Fibroblast of lung (primary cell): ENCODE results near the gene PRKCQ. TPM values are rescaled to one million over a fixed set of nuclear protein-coding genes. Genes with fewer than 3 reads are reported as not detected.
A peak's percentile ranks its signal among the peaks of the same experiment; 100 is the strongest.

Experiments used
- DNase-seq, 2 donors: peaks; one replicate each; pipeline versions ENCODE4 v3.0.0 to v3.0.0-alpha.2; 2010; ENCODE audit warnings: low read depth in 2 of 2
- H2AFZ ChIP-seq: 2 replicates; pipeline ENCODE4 v1.5.1; 2012; ENCODE audit warnings: low read length, control low read depth, inconsistent platforms
- H3K27ac ChIP-seq: 2 replicates; pipeline ENCODE4 v1.5.1; 2011; ENCODE audit warnings: low read length, control low read depth; ENCODE audit not compliant: insufficient read depth
- H3K27me3 ChIP-seq: 2 replicates; pipeline ENCODE4 v1.5.1; 2011; ENCODE audit warnings: mild to moderate bottlenecking, low read length; ENCODE audit not compliant: control insufficient read depth, insufficient read depth
- H3K36me3 ChIP-seq: 2 replicates; pipeline ENCODE4 v1.5.1; 2011; ENCODE audit warnings: low read length; ENCODE audit not compliant: control insufficient read depth, insufficient read depth
- H3K4me1 ChIP-seq: 2 replicates; pipeline ENCODE4 v1.5.1; 2011; ENCODE audit warnings: low read length; ENCODE audit not compliant: control insufficient read depth, insufficient read depth; ENCODE audit errors: extremely low read depth
- H3K4me2 ChIP-seq: 2 replicates; pipeline ENCODE4 v1.5.1; 2011; ENCODE audit warnings: low read length, control low read depth; ENCODE audit not compliant: insufficient read depth; ENCODE audit errors: extremely low read depth
- H3K4me3 ChIP-seq, 4 experiments: fragments of 200-600 bp in 1 of 4; sonication (generic) in 1 of 4; replicated peaks in 1 of 4; 2 replicates each; pipeline ENCODE4 v1.5.1; 2011 to 2016; ENCODE audit warnings: low read length in 4 of 4, low read depth in 3 of 4, mild to moderate bottlenecking in 3 of 4, control low read depth in 2 of 4, inconsistent platforms in 1 of 4, mixed read lengths in 1 of 4; ENCODE audit not compliant: insufficient read depth in 1 of 4; ENCODE audit errors: control extremely low read depth in 1 of 4
- H3K79me2 ChIP-seq: 2 replicates; pipeline ENCODE4 v1.5.1; 2012; ENCODE audit warnings: mild to moderate bottlenecking, low read length, inconsistent platforms; ENCODE audit not compliant: control insufficient read depth, insufficient read depth
- H3K9ac ChIP-seq: 2 replicates; pipeline ENCODE4 v1.5.1; 2011; ENCODE audit warnings: mild to moderate bottlenecking, low read length, control low read depth; ENCODE audit not compliant: insufficient read depth
- H3K9me3 ChIP-seq: 2 replicates; pipeline ENCODE4 v1.5.1; 2012; ENCODE audit warnings: low read depth, low read length; ENCODE audit not compliant: control insufficient read depth, insufficient read depth
- H4K20me1 ChIP-seq: 2 replicates; pipeline ENCODE4 v1.5.1; 2011; ENCODE audit warnings: low read length; ENCODE audit not compliant: control insufficient read depth, insufficient read depth; ENCODE audit errors: extremely low read depth
- CTCF ChIP-seq, 2 donors: IDR thresholded peaks in 1 of 2; conservative IDR thresholded peaks in 1 of 2; 1 replicate in 1 of 2; 2 replicates in 1 of 2; pipeline ENCODE4 v1.5.1; 2011 to 2012; ENCODE audit warnings: low read length in 2 of 2, control low read depth in 1 of 2, inconsistent platforms in 1 of 2, low read depth in 1 of 2, mild to moderate bottlenecking in 1 of 2
- EZH2 ChIP-seq: IDR thresholded peaks from 2 replicates; pipeline ENCODE4 v1.5.1; 2012; ENCODE audit warnings: low read length, control low read depth, mild to moderate bottlenecking; ENCODE audit errors: missing control alignments
- polyA plus RNA-seq, 2 donors: library from polyadenylated mRNA; depleted of rRNA in 1 of 2; stranded (reverse) in 1 of 2; unstranded in 1 of 2; fragments of >200 nt; gene quantifications; 2 replicates each; pipeline ENCODE4 v1.2.1, GENCODE V29; 2011 to 2012; ENCODE audit warnings: missing spikeins in 1 of 2
- total RNA-seq: library from RNA; depleted of rRNA; stranded (reverse); fragments of >200 nt; gene quantifications from 2 replicates; pipeline ENCODE4 v1.2.1, GENCODE V29; 2014

Gene PRKCQ
- total and polyA plus RNA-seq, 2 donors (not counting 1 experiment from before 2014, with no cell fraction given), result under 0.01 to 0.01 TPM

GRCh38 chr10:6423004-6423403, 157.1 kb downstream of the PRKCQ start:
- Histone ChIP-seq H3K4me3 (no peak overlapping the region), H4K20me1 (no peaks in the 10 kb centered on the region), H3K4me1 (no peaks in the 10 kb centered on the region), H3K4me2 (no peak overlapping the region), H3K9me3 (no peaks in the 10 kb centered on the region), H3K27ac (no peak overlapping the region), H3K9ac (no peak overlapping the region), H2AFZ (no peak overlapping the region), H3K27me3 (no peaks in the 10 kb centered on the region), H3K36me3 (no peaks in the 10 kb centered on the region), H3K79me2 (no peaks in the 10 kb centered on the region)
- peak in 1 of 2 donors; percentile 29 for DNase-seq
- no peak for TF ChIP-seq EZH2
- no peak for TF ChIP-seq CTCF (conservative IDR thresholded peaks at IDR 0.05 in 1 of 2, IDR thresholded peaks at IDR 0.05 in 1 of 2; ENCODE audit: low read depth in 1 of 2, low read length in 2 of 2)

GRCh38 chr10:6418613-6419216, 161.4 kb downstream of the PRKCQ start:
- Histone ChIP-seq H3K27ac (no peak overlapping the region), H3K4me3 (no peak overlapping the region), H3K4me2 (no peak overlapping the region), H3K9ac (no peak overlapping the region), H3K36me3 (no peaks in the 10 kb centered on the region), H4K20me1 (no peaks in the 10 kb centered on the region), H3K4me1 (no peaks in the 10 kb centered on the region), H3K79me2 (no peaks in the 10 kb centered on the region), H3K9me3 (no peaks in the 10 kb centered on the region), H3K27me3 (no peaks in the 10 kb centered on the region), H2AFZ (no peak overlapping the region)
- no peak for TF ChIP-seq EZH2
- TF ChIP-seq CTCF (conservative IDR thresholded peaks at IDR 0.05 in 1 of 2, IDR thresholded peaks at IDR 0.05 in 1 of 2; ENCODE audit: low read depth in 1 of 2, low read length in 2 of 2), result no peak
- no peak for DNase-seq

GRCh38 chr10:6418167-6418566, 161.9 kb downstream of the PRKCQ start:
- Histone ChIP-seq H4K20me1 (no peaks in the 10 kb centered on the region), H3K4me3 (no peak overlapping the region), H3K36me3 (no peaks in the 10 kb centered on the region), H2AFZ (no peak overlapping the region), H3K27ac (no peak overlapping the region), H3K79me2 (no peaks in the 10 kb centered on the region), H3K4me2 (no peak overlapping the region), H3K9ac (no peak overlapping the region), H3K4me1 (no peaks in the 10 kb centered on the region), H3K9me3 (no peaks in the 10 kb centered on the region), H3K27me3 (no peaks in the 10 kb centered on the region)
- DNase-seq, result no peak
- TF ChIP-seq CTCF (conservative IDR thresholded peaks at IDR 0.05 in 1 of 2, IDR thresholded peaks at IDR 0.05 in 1 of 2; ENCODE audit: low read depth in 1 of 2, low read length in 2 of 2) (no peak), EZH2 (no peak)
